Measurements from ENCODE around the gene EDN3. TPM values are rescaled to one million over a fixed set of nuclear protein-coding genes. Genes with fewer than 3 reads are reported as not detected.

The EDN3 gene
- total and polyA plus RNA-seq, 12 donors: 0.07 to 0.33 TPM; not detected in 10

DNA sequence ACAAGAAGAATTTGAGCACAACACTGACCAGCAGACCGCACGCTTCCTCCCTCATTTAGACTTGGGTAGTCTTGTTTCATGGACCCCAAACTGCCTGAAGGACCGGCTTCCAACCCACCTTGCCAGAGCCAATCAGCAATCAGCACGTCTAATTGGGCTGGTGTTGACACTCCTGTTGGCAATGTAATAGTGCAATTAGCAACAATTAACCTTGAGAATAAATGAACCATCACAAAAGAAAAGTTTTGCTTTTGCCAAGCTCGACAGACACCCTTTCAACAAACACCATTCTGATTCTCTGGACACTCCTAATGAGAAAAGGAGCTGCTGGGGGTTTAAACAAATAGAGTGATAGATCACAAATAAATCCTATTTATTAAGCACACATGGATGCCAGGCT is 61.0 kb downstream of the EDN3 start:
- no peaks in the 10 kb centered on the region for H3K36me3 ChIP-seq
- intact Hi-C loops (cut with DNase I): no loop called here
- DNase-seq (no peak), ATAC-seq (no peak)
- H3K27me3 ChIP-seq: peaks cover 0 to 31% (median 24%) of the 10 kb centered on the region in 7 donors
- no peaks in the 10 kb centered on the region for H3K4me1 ChIP-seq
- TF ChIP-seq, protein P1, sequence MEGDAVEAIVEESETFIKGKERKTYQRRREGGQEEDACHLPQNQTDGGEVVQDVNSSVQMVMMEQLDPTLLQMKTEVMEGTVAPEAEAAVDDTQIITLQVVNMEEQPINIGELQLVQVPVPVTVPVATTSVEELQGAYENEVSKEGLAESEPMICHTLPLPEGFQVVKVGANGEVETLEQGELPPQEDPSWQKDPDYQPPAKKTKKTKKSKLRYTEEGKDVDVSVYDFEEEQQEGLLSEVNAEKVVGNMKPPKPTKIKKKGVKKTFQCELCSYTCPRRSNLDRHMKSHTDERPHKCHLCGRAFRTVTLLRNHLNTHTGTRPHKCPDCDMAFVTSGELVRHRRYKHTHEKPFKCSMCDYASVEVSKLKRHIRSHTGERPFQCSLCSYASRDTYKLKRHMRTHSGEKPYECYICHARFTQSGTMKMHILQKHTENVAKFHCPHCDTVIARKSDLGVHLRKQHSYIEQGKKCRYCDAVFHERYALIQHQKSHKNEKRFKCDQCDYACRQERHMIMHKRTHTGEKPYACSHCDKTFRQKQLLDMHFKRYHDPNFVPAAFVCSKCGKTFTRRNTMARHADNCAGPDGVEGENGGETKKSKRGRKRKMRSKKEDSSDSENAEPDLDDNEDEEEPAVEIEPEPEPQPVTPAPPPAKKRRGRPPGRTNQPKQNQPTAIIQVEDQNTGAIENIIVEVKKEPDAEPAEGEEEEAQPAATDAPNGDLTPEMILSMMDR (IDR thresholded peaks at IDR 0.05): no peak
- H3K9me3 ChIP-seq: no peaks in the 10 kb centered on the region
- no peak overlapping the region for H3K4me3 ChIP-seq
- WGBS, 2 donors: 68% methylated on average over 5 of the region's 5 CpGs
- H3K27ac ChIP-seq: no peak overlapping the region

DNA sequence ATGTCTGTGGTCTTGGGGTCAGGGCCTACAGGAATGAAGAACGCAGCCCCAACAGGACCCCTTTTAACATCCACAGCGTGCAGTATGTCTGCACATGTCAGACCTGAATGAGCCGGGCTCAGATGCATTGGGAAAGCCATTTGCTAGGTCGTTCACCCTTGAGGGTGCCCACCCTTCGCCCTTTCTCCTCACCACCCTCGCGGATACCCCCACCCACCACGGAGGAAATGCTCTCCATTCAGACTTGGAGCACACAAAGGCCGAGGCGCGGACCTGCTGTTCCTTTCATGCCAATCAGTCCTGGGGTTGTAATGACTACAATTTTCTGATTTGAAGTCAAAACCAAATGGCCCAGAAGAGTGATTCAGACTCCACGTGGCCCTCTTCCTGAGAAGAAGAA is 62.7 kb downstream of the EDN3 start:
- intact Hi-C loops (cut with DNase I): no loop called here
- no peak overlapping the region for H3K4me3 ChIP-seq
- no peak overlapping the region for H3K27ac ChIP-seq
- no peaks in the 10 kb centered on the region for H3K4me1 ChIP-seq
- no peak for DNase-seq
- TF ChIP-seq, protein P1 (IDR thresholded peaks at IDR 0.05): no peak
- H3K36me3 ChIP-seq: no peaks in the 10 kb centered on the region
- H3K27me3 ChIP-seq: peaks cover 0 to 27% (median 20%) of the 10 kb centered on the region in 7 donors
- 73 to 77% methylated on average over 12 of the region's 12 CpGs for WGBS, 2 donors
- ATAC-seq: no peak
- no peaks in the 10 kb centered on the region for H3K9me3 ChIP-seq

DNA sequence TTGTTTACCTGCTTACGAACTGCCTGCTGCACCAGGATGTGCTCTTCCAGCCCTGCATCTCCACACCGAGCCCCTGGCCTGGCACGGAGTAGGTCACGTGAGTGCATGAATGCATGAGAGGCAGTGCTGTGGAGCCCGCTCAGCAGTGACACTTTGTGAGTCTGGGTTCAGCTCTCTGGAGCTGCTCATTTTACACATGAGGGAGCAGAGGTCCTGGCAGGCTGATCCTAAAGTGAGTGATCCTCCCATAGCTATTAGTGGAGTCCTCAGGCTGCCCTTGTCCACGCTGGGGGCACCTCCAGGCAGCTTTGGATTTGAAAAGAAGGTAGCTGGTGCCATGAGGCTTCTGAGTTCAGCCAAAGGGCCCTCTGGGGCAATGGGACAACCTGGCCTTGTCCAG is 64.2 kb downstream of the EDN3 start:
- intact Hi-C loops (cut with DNase I): no loop called here
- H3K4me3 ChIP-seq: no peak overlapping the region
- 76 to 83% methylated on average over 6 of the region's 6 CpGs for WGBS, 2 donors
- H3K36me3 ChIP-seq: no peaks in the 10 kb centered on the region
- TF ChIP-seq, protein P1 (IDR thresholded peaks at IDR 0.05): no peak
- ATAC-seq (no peak), DNase-seq (no peak)
- H3K9me3 ChIP-seq: no peaks in the 10 kb centered on the region
- H3K27me3 ChIP-seq: peaks cover 0 to 26% (median 20%) of the 10 kb centered on the region in 7 donors
- H3K4me1 ChIP-seq: no peaks in the 10 kb centered on the region
- no peak overlapping the region for H3K27ac ChIP-seq

DNA sequence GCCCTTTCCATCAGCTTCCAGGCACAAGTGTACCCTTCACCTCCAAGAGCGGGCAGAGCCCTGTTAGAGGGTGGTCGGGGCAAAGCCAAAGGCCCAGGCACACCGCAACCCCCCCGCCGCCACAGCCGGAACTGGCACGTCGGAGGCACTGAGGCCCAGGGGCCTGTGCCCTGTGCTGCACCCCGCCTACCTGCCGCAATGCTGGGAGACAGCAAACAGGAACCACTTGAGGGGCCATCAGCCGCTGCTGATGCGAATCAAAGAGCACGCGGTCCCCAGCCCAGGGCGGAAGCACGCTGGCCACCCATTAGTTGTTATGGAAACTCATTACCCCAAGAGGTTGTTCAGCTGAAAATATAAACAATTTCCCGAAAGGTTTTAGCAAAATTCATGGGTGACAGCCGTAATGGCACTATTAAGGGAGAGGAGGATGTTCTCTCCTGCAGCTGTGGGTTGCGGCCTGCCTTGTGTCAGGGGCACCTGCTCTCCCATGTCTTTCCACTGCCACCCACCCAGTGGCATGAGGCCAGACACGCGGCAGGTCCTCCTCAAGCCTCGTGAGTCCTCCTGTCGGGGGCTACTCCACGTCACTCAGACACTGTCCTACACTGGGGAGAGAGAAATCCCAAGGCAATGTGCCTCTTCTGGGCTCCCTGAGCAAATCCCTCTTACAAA is 65.3 kb downstream of the EDN3 start:
- H3K27ac ChIP-seq: no peak overlapping the region
- TF ChIP-seq, protein P1 (IDR thresholded peaks at IDR 0.05): no peak
- no peaks in the 10 kb centered on the region for H3K4me1 ChIP-seq
- intact Hi-C loops (cut with DNase I): no loop called here
- peaks cover 0 to 21% (median 19%) of the 10 kb centered on the region in 7 donors for H3K27me3 ChIP-seq
- DNase-seq (no peak), ATAC-seq (no peak)
- no peaks in the 10 kb centered on the region for H3K9me3 ChIP-seq
- no peak overlapping the region for H3K4me3 ChIP-seq
- H3K36me3 ChIP-seq: no peaks in the 10 kb centered on the region
- 83 to 89% methylated on average over 24 of the region's 24 CpGs for WGBS, 2 donors

All from heart right ventricle (tissue), 16 donors.